ENCODE measurements around the gene B4GALT3. TPM values are rescaled to one million over a fixed set of nuclear protein-coding genes. Genes with fewer than 3 reads are reported as not detected.

The B4GALT3 gene
- total RNA-seq, 1 experiment from 2014 or later, result 68.2 TPM

GRCh38 chr1:161189036-161189435 is 11.7 kb upstream of the B4GALT3 start:
- no peak for DNase-seq (ENCODE audit: extremely low read depth, low read depth)

GRCh38 chr1:161188381-161188780 is 11.1 kb upstream of the B4GALT3 start:
- DNase-seq (ENCODE audit: extremely low read depth, low read depth), result no peak

- no peak for DNase-seq (ENCODE audit: extremely low read depth, low read depth)
These were observed 10.0 kb upstream of the B4GALT3 start for GRCh38 chr1:161187311-161187710.

GRCh38 chr1:161185732-161186311 is 8.5 kb upstream of the B4GALT3 start:
- no peak for DNase-seq (ENCODE audit: extremely low read depth, low read depth)

- DNase-seq (ENCODE audit: extremely low read depth, low read depth), result no peak
These were observed 8.0 kb upstream of the B4GALT3 start for GRCh38 chr1:161185282-161185682.

- no peak for DNase-seq (ENCODE audit: extremely low read depth, low read depth)
These were observed 4.9 kb upstream of the B4GALT3 start for GRCh38 chr1:161182214-161182613.

GRCh38 chr1:161180639-161181038 is 3.3 kb upstream of the B4GALT3 start:
- DNase-seq (ENCODE audit: extremely low read depth, low read depth), result no peak

GRCh38 chr1:161179698-161180097 is 2.4 kb upstream of the B4GALT3 start:
- DNase-seq (ENCODE audit: extremely low read depth, low read depth), result no peak

- DNase-seq (ENCODE audit: extremely low read depth, low read depth), result no peak
These were observed 583 bp upstream of the B4GALT3 start for GRCh38 chr1:161177936-161178244.

- no peak for DNase-seq (ENCODE audit: extremely low read depth, low read depth)
These were observed 717 bp downstream of the B4GALT3 start for GRCh38 chr1:161176468-161177111.

GRCh38 chr1:161175771-161176453 is 1.4 kb downstream of the B4GALT3 start:
- no peak for DNase-seq (ENCODE audit: extremely low read depth, low read depth)

- DNase-seq (ENCODE audit: extremely low read depth, low read depth), result no peak
These were observed 2.4 kb downstream of the B4GALT3 start for GRCh38 chr1:161174911-161175310.

GRCh38 chr1:161173711-161174110 is 3.6 kb downstream of the B4GALT3 start:
- no peak for DNase-seq (ENCODE audit: extremely low read depth, low read depth)

- DNase-seq (ENCODE audit: extremely low read depth, low read depth), result no peak
These were observed 4.4 kb downstream of the B4GALT3 start for GRCh38 chr1:161172776-161173376.

GRCh38 chr1:161172349-161172748 is 5.0 kb downstream of the B4GALT3 start:
- no peak for DNase-seq (ENCODE audit: extremely low read depth, low read depth)

- DNase-seq (ENCODE audit: extremely low read depth, low read depth), result no peak
These were observed 5.6 kb downstream of the B4GALT3 start for GRCh38 chr1:161171696-161172095.

GRCh38 chr1:161171191-161171590 is 6.1 kb downstream of the B4GALT3 start:
- no peak for DNase-seq (ENCODE audit: extremely low read depth, low read depth)

- no peak for DNase-seq (ENCODE audit: extremely low read depth, low read depth)
These were observed 8.4 kb downstream of the B4GALT3 start for GRCh38 chr1:161168906-161169305.

- DNase-seq (ENCODE audit: extremely low read depth, low read depth), result no peak
These were observed 10.4 kb downstream of the B4GALT3 start for GRCh38 chr1:161166669-161167548.

- DNase-seq (ENCODE audit: extremely low read depth, low read depth), result peak; percentile 99
These were observed 11.3 kb downstream of the B4GALT3 start, which contains the start of gene PPOX for GRCh38 chr1:161165742-161166668. TSS of gene PPOX (plus strand) at chr1:161166426. CDS start at chr1:161166848, 422 bp downstream.

Data from NCI-H460 (cell line).